Measurements from ENCODE around the gene LARP1B. TPM values are rescaled to one million over a fixed set of nuclear protein-coding genes. Genes with fewer than 3 reads are reported as not detected.
"Not testable (repeated sequence)": the region's sequence is repeated elsewhere in the genome, so short reads cannot be mapped to it uniquely, and the experiment has no call there.

Gene LARP1B
- polyA plus RNA-seq, 1 donor from 2014 or later = 30.8 TPM

GRCh38 chr4:128256539-128256938 is 195.4 kb downstream of the LARP1B start:
- no peaks in the 10 kb centered on the region for H3F3A ChIP-seq (ENCODE audit: insufficient read depth, low read length, poor library complexity, severe bottlenecking)
- no peaks in the 10 kb centered on the region for H3K9me2 ChIP-seq (ENCODE audit: insufficient read depth, low read length)
- no peaks in the 10 kb centered on the region for H3K79me2 ChIP-seq (replicated peaks; ENCODE audit: insufficient read depth, low read length)
- H4K20me1 ChIP-seq (ENCODE audit: insufficient read depth) = no peaks in the 10 kb centered on the region
- TF ChIP-seq EP300 (conservative IDR thresholded peaks at IDR 0.05; ENCODE audit: poor library complexity, severe bottlenecking) (no peak), CTCF (IDR thresholded peaks at IDR 0.05; ENCODE audit: poor library complexity, severe bottlenecking) (no peak), TAF1 (IDR thresholded peaks at IDR 0.05; ENCODE audit: low read depth) (no peak), POLR2AphosphoS5 (IDR thresholded peaks at IDR 0.05) (no peak), SMC3 (conservative IDR thresholded peaks at IDR 0.05; ENCODE audit: poor library complexity) (no peak), MXI1 (conservative IDR thresholded peaks at IDR 0.05; ENCODE audit: poor library complexity, severe bottlenecking) (no peak), EZH2 (IDR thresholded peaks at IDR 0.05; ENCODE audit: borderline replicate concordance, insufficient read depth, low read length, poor library complexity, severe bottlenecking) (no peak), RAD21 (conservative IDR thresholded peaks at IDR 0.05) (no peak), REST (IDR thresholded peaks at IDR 0.05; ENCODE audit: borderline replicate concordance) (no peak)
- no peak overlapping the region for H2AFZ ChIP-seq (ENCODE audit: low read depth, low read length)
- no peaks in the 10 kb centered on the region for H3K9me3 ChIP-seq (ENCODE audit: low read length)
- H3K4me2 ChIP-seq (ENCODE audit: low read length) = no peak overlapping the region
- no peak overlapping the region for H3K4me3 ChIP-seq (ENCODE audit: low read length)
- no peaks in the 10 kb centered on the region for H3K36me3 ChIP-seq (ENCODE audit: insufficient read depth, low read length)
- H3K27me3 ChIP-seq (ENCODE audit: insufficient read depth, low read depth, low read length) = no peaks in the 10 kb centered on the region
- H3K27ac ChIP-seq (ENCODE audit: low read length) = no peak overlapping the region
- H3K9ac ChIP-seq (ENCODE audit: low read length) = no peak overlapping the region

- H3K9me3 ChIP-seq (ENCODE audit: low read length); H3K9ac ChIP-seq (ENCODE audit: low read length); H3K27ac ChIP-seq (ENCODE audit: low read length); H3K9me2 ChIP-seq (ENCODE audit: insufficient read depth, low read length); H3K79me2 ChIP-seq (replicated peaks; ENCODE audit: insufficient read depth, low read length); H3K27me3 ChIP-seq (ENCODE audit: insufficient read depth, low read depth, low read length); H2AFZ ChIP-seq (ENCODE audit: low read depth, low read length); H3K36me3 ChIP-seq (ENCODE audit: insufficient read depth, low read length); H4K20me1 ChIP-seq (ENCODE audit: insufficient read depth); H3K4me2 ChIP-seq (ENCODE audit: low read length); H3F3A ChIP-seq (ENCODE audit: insufficient read depth, low read length, poor library complexity, severe bottlenecking); H3K4me3 ChIP-seq (ENCODE audit: low read length): not testable (repeated sequence)
Observed at GRCh38 chr4:128258166-128258565, 197.1 kb downstream of the LARP1B start.

GRCh38 chr4:128259889-128260288 is 198.8 kb downstream of the LARP1B start:
- not testable (repeated sequence) for H3K9me2 ChIP-seq (ENCODE audit: insufficient read depth, low read length); H3K36me3 ChIP-seq (ENCODE audit: insufficient read depth, low read length); H3K27ac ChIP-seq (ENCODE audit: low read length); H3K4me3 ChIP-seq (ENCODE audit: low read length); H3K4me2 ChIP-seq (ENCODE audit: low read length); H3F3A ChIP-seq (ENCODE audit: insufficient read depth, low read length, poor library complexity, severe bottlenecking); H3K27me3 ChIP-seq (ENCODE audit: insufficient read depth, low read depth, low read length); H3K9me3 ChIP-seq (ENCODE audit: low read length); H4K20me1 ChIP-seq (ENCODE audit: insufficient read depth); H2AFZ ChIP-seq (ENCODE audit: low read depth, low read length); H3K9ac ChIP-seq (ENCODE audit: low read length); H3K79me2 ChIP-seq (replicated peaks; ENCODE audit: insufficient read depth, low read length)

Other genes starting within 250 kb of the LARP1B start
- gene PLK4, start 180.4 kb upstream of the LARP1B start, polyA plus RNA-seq = 10.5 and 13.9 TPM in 2 replicates
- 84.5 and 92.9 TPM in 2 replicates for gene MFSD8, start 96.1 kb upstream of the LARP1B start, polyA plus RNA-seq
- gene ABHD18, start 95.9 kb upstream of the LARP1B start, polyA plus RNA-seq = 10.9 and 17.5 TPM in 2 replicates
- gene PGRMC2, start 226.5 kb downstream of the LARP1B start, polyA plus RNA-seq = 16.5 and 19.8 TPM in 2 replicates